B cell (primary cell): ENCODE results near the gene AZIN2. TPM values are rescaled to one million over a fixed set of nuclear protein-coding genes. Genes with fewer than 3 reads are reported as not detected.

Source experiments
- ATAC-seq: fragments of 200-7000 bp; cut with Tn5 transposase; one replicate; pipeline ENCODE4 v1.10.0; 2021; ENCODE audit warnings: low read depth, mild to moderate bottlenecking, moderate number of reproducible peaks, moderate library complexity
- CTCF ChIA-PET: fragments of 350-600 bp; sonication (Branson Sonifier 250); formaldehyde crosslinking; loops from one replicate; lab custom pipeline; 2021; ENCODE audit warnings: antibody characterized with exemption, inconsistent platforms; lab: Charles Lee
- POLR2A ChIA-PET: fragments of 350-600 bp; sonication (Branson Sonifier 250); formaldehyde crosslinking; loops from one replicate; lab custom pipeline; 2021; ENCODE audit warnings: antibody characterized with exemption; lab: Charles Lee
- DNase-seq: peaks from one replicate; pipeline ENCODE4 v3.0.0; 2013
- H2AFZ ChIP-seq: 2 replicates; pipeline ENCODE4 v1.6.1; 2012; ENCODE audit warnings: mild to moderate bottlenecking, low read depth, low read length; ENCODE audit not compliant: insufficient read depth, poor library complexity, severe bottlenecking
- H3K27ac ChIP-seq, 2 donors: 1 replicate in 1 of 2; 2 replicates in 1 of 2; pipeline ENCODE4 v1.5.1; 2012 to 2013; ENCODE audit warnings: low read length in 2 of 2, mild to moderate bottlenecking in 2 of 2, moderate library complexity in 1 of 2
- H3K27me3 ChIP-seq, 4 experiments: fragments of 200-600 bp in 1 of 4; sonication (generic) in 1 of 4; replicated peaks in 1 of 4; 1 replicate in 2 of 4; 2 replicates in 2 of 4; pipeline versions ENCODE4 v1.6.1 to v1.7.0; 2013 to 2016; ENCODE audit warnings: low read length in 3 of 4, mild to moderate bottlenecking in 2 of 4, mixed read lengths in 1 of 4, moderate library complexity in 1 of 4; ENCODE audit not compliant: insufficient read depth in 4 of 4, control insufficient read depth in 3 of 4; ENCODE audit errors: control extremely low read depth in 1 of 4
- H3K36me3 ChIP-seq, 2 experiments: replicated peaks in 1 of 2; 1 replicate in 1 of 2; 2 replicates in 1 of 2; pipeline versions ENCODE4 v1.6.1 to v1.7.1; 2013; ENCODE audit warnings: low read length in 1 of 2; ENCODE audit not compliant: insufficient read depth in 2 of 2, control insufficient read depth in 1 of 2; ENCODE audit errors: control extremely low read depth in 1 of 2, extremely low read depth in 1 of 2
- H3K4me1 ChIP-seq, 2 donors: fragments of 200-600 bp in 1 of 2; sonication (generic) in 1 of 2; 1 replicate in 1 of 2; 2 replicates in 1 of 2; pipeline versions ENCODE4 v1.5.1 to v1.6.1; 2013 to 2017; ENCODE audit warnings: low read length in 2 of 2; ENCODE audit not compliant: control insufficient read depth in 2 of 2, insufficient read depth in 2 of 2
- H3K4me2 ChIP-seq: replicated peaks from 2 replicates; pipeline ENCODE3; 2012; ENCODE audit warnings: mild to moderate bottlenecking, low read depth, low read length; ENCODE audit not compliant: poor library complexity, severe bottlenecking
- H3K4me3 ChIP-seq, 5 experiments: fragments of 200-600 bp in 1 of 5; sonication (generic) in 1 of 5; 1 replicate in 3 of 5; 2 replicates in 2 of 5; pipeline versions ENCODE4 v1.5.1 to v1.7.0; 2011 to 2016; ENCODE audit warnings: low read length in 4 of 5, mild to moderate bottlenecking in 4 of 5, low read depth in 2 of 5, control low read depth in 1 of 5, moderate library complexity in 1 of 5; ENCODE audit not compliant: insufficient read depth in 1 of 5; ENCODE audit errors: control extremely low read depth in 1 of 5, extremely low read depth in 1 of 5
- H3K79me2 ChIP-seq: fragments of 200-600 bp; sonication (generic); one replicate; pipeline ENCODE4 v1.6.0; 2016; ENCODE audit warnings: low read length; ENCODE audit not compliant: control insufficient read depth, insufficient read depth
- H3K9ac ChIP-seq: fragments of 200-600 bp; sonication (generic); 2 replicates; pipeline ENCODE4 v1.6.1; 2017; ENCODE audit warnings: mild to moderate bottlenecking, low read length, moderate library complexity
- H3K9me3 ChIP-seq, 3 donors: one replicate each; pipeline versions ENCODE4 v1.6.1 to v1.7.1; 2013; ENCODE audit warnings: low read length in 2 of 3; ENCODE audit not compliant: control insufficient read depth in 2 of 3, insufficient read depth in 1 of 3; ENCODE audit errors: control extremely low read depth in 1 of 3
- H4K20me1 ChIP-seq: 2 replicates; pipeline ENCODE4 v1.6.0; 2012; ENCODE audit warnings: mild to moderate bottlenecking, low read length; ENCODE audit not compliant: insufficient read depth, control insufficient read depth, poor library complexity, severe bottlenecking
- H3K27ac Mint-ChIP-seq: one replicate; pipeline ENCODE4 v1.8.0; 2021; ENCODE audit warnings: mixed read lengths
- H3K27me3 Mint-ChIP-seq: one replicate; pipeline ENCODE4 v1.8.0; 2021; ENCODE audit warnings: mixed read lengths
- H3K4me1 Mint-ChIP-seq: one replicate; pipeline ENCODE4 v1.8.0; 2021; ENCODE audit warnings: mixed read lengths
- H3K4me3 Mint-ChIP-seq: one replicate; pipeline ENCODE4 v1.8.0; 2021; ENCODE audit warnings: mixed read lengths
- H3K9me3 Mint-ChIP-seq: one replicate; pipeline ENCODE4 v1.8.0; 2022; ENCODE audit warnings: mixed read lengths; ENCODE audit not compliant: insufficient read depth
- EZH2 ChIP-seq: IDR thresholded peaks from 2 replicates; pipeline ENCODE4 v1.6.1; 2012; ENCODE audit warnings: borderline replicate concordance, low read depth, mild to moderate bottlenecking, moderate library complexity, low read length; ENCODE audit not compliant: insufficient read depth, poor library complexity, severe bottlenecking
- WGBS: methylation state at CpG from one replicate; pipeline ENCODE4 v1.1.5; 2013; ENCODE audit warnings: missing lambda C conversion rate; ENCODE audit not compliant: insufficient coverage; 5-methylcytosine and 5-hydroxymethylcytosine counted together
- intact Hi-C: fragments of 100-400 bp; cut with micrococcal nuclease; formaldehyde crosslinking; loops from one replicate; pipeline ENCODE4 v1.10.0; 2022
- polyA plus RNA-seq: library from polyadenylated mRNA; depleted of rRNA; stranded (reverse); fragments of >200 nt; gene quantifications from 2 replicates; pipeline ENCODE4 v1.2.3, GENCODE V29; 2012
- total RNA-seq, 2 donors: library from RNA; stranded (reverse); fragments of 120-200 nt in 1 of 2; gene quantifications; 1 replicate in 1 of 2; 2 replicates in 1 of 2; pipeline versions ENCODE4 v1.2.3 to v1.2.4, GENCODE V29; 2013 to 2022
- TF ChIP-seq, protein P1 (sequence below): fragments of 200-600 bp; IDR thresholded peaks from one replicate; pipeline ENCODE4 v1.8.0; 2022; ENCODE audit warnings: antibody characterized with exemption, mild to moderate bottlenecking

AZIN2 gene
- total and polyA plus RNA-seq, 2 donors (not counting 1 experiment from before 2014, with no cell fraction given): 0.33 to 5.9 TPM

DNA sequence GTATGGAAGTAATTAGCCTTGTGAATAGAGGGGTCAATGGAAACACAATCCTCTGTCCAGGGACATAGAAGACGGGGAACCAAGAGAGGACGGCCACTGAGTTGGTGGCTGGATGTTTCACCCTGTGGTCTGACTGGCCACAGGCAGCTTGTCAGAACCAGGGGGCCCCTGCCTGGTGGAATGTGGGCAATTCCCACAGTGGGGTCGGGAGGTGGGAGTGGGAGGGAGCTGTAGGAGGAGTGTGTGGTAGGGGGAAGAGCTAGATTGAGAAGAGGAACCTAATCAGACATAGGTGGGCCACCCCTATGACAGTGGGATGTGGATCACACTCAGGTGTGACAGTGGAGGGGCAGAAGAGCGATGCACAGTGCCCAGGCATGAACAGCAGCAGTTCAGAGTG is 69.6 kb downstream of the AZIN2 start:
- Histone ChIP-seq H3K27me3 (no peaks in the 10 kb centered on the region), H4K20me1 (no peaks in the 10 kb centered on the region), H3K4me2 (no peak overlapping the region), H3K27ac (no peak overlapping the region), H3K36me3 (peaks cover 2 to 12% of the 10 kb centered on the region in 2 experiments), H2AFZ (no peak overlapping the region), H3K9me3 (no peaks in the 10 kb centered on the region), H3K9ac (no peak overlapping the region), H3K4me1 (peaks cover 0 to 12% of the 10 kb centered on the region in 2 donors), H3K79me2 (no peaks in the 10 kb centered on the region), H3K4me3 (no peak overlapping the region)
- ATAC-seq (no peak), DNase-seq (no peak)
- TF ChIP-seq EZH2: no peak
- POLR2A ChIA-PET: no interaction called here
- H3K4me3 Mint-ChIP-seq: no peak overlapping the region
- no peak overlapping the region for H3K27ac Mint-ChIP-seq
- WGBS: 91% methylated on average over 4 of the region's 4 CpGs
- peaks cover 7% of the 10 kb centered on the region for H3K4me1 Mint-ChIP-seq
- H3K27me3 Mint-ChIP-seq: no peaks in the 10 kb centered on the region
- CTCF ChIA-PET: no interaction called here
- intact Hi-C loops: no loop called here
- H3K9me3 Mint-ChIP-seq: no peaks in the 10 kb centered on the region

DNA sequence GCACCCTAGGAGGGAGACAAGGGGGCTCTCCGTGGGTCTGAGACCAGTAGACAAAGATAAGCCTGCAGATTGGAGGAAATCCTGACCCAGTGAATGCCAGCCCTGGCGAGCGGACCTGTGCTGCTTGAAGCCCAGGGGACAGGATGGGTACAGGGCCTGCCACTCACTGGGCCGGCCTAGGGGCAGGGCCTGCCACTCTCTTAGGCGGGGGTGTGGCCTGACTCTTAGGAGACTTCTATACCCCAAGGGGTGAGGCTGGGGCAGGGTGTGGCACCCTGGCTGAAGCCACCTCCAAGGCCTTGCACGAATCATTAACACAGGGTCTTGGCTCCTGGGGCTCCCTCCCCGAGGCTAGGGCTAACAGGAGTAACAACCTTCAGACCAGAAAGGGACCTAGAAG is 70.2 kb downstream of the AZIN2 start:
- Mint-ChIP-seq H3K27me3 (no peaks in the 10 kb centered on the region), H3K4me3 (no peak overlapping the region), H3K4me1 (peaks cover 7% of the 10 kb centered on the region), H3K27ac (no peak overlapping the region), H3K9me3 (no peaks in the 10 kb centered on the region)
- H3K4me1 ChIP-seq: peaks cover 0 to 12% of the 10 kb centered on the region in 2 donors
- H3K4me3 ChIP-seq: no peak overlapping the region
- no peak overlapping the region for H3K9ac ChIP-seq
- H2AFZ ChIP-seq: no peak overlapping the region
- no peak overlapping the region for H3K27ac ChIP-seq
- H3K9me3 ChIP-seq: no peaks in the 10 kb centered on the region
- H3K4me2 ChIP-seq: no peak overlapping the region
- ChIA-PET CTCF (no interaction called here), POLR2A (no interaction called here)
- no peak for ATAC-seq
- no peaks in the 10 kb centered on the region for H3K79me2 ChIP-seq
- intact Hi-C loops: no loop called here
- TF ChIP-seq, protein P1, sequence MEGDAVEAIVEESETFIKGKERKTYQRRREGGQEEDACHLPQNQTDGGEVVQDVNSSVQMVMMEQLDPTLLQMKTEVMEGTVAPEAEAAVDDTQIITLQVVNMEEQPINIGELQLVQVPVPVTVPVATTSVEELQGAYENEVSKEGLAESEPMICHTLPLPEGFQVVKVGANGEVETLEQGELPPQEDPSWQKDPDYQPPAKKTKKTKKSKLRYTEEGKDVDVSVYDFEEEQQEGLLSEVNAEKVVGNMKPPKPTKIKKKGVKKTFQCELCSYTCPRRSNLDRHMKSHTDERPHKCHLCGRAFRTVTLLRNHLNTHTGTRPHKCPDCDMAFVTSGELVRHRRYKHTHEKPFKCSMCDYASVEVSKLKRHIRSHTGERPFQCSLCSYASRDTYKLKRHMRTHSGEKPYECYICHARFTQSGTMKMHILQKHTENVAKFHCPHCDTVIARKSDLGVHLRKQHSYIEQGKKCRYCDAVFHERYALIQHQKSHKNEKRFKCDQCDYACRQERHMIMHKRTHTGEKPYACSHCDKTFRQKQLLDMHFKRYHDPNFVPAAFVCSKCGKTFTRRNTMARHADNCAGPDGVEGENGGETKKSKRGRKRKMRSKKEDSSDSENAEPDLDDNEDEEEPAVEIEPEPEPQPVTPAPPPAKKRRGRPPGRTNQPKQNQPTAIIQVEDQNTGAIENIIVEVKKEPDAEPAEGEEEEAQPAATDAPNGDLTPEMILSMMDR: no peak
- WGBS: 55% methylated on average over 7 of the region's 7 CpGs
- no peaks in the 10 kb centered on the region for H4K20me1 ChIP-seq
- DNase-seq: no peak
- H3K36me3 ChIP-seq: peaks cover 2 to 13% of the 10 kb centered on the region in 2 experiments
- no peaks in the 10 kb centered on the region for H3K27me3 ChIP-seq
